ENCODE results near the gene ABHD17A. TPM values are rescaled to one million over a fixed set of nuclear protein-coding genes. Genes with fewer than 3 reads are reported as not detected.

ABHD17A gene
- total and polyA plus RNA-seq, 9 of the 15 experiments (the other 6 are each of a cell fraction or from before 2014, with no cell fraction given) = 0.04 to 135 (median 21.8) TPM; not detected in 1

DNA sequence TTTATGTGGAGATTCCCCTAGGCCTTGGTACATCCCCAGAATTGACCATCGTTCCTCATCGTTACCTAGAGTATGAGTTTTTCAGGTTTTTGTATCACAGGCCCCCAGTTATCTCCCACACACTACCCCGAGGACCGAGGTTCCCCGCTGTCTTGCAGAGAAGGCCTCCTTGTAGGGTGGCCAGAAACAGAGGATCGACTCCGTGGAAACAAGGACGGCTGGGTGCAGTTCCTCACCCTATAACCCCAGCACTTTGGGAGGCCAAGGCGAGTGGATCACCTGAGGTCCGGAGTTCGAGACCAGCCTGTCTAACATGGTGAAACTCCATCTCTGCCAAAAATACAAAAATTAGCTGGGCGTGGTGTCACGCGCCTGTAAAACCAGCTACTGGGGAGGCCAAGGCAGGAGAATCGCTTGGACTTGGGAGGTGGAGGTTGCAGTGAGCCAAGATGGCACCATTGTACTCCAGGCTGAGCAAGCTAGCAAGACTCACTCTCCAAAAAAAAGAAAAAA is 20.6 kb upstream of the ABHD17A start (continued):
- no peak for TF ChIP-seq SREBF2 (CRISPR knock-in tag; IDR thresholded peaks at IDR 0.05)
- no peak for TF ChIP-seq KLF16 (IDR thresholded peaks at IDR 0.05)
- TF ChIP-seq HLTF (IDR thresholded peaks at IDR 0.05) = no peak
- TF ChIP-seq CBX1 (IDR thresholded peaks at IDR 0.05; ENCODE audit: low read depth) = no peak
- 0 out of 2 replicates have a peak, but pooled peaks have one; percentile 50 for TF ChIP-seq ZNF561 (CRISPR knock-in tag; conservative IDR thresholded peaks at IDR 0.05)
- no peak for TF ChIP-seq EP300 (IDR thresholded peaks at IDR 0.05; ENCODE audit: low read length)
- no peak for TF ChIP-seq ZKSCAN1 (IDR thresholded peaks at IDR 0.05; ENCODE audit: low read depth, low read length)
- TF ChIP-seq MCM3 (IDR thresholded peaks at IDR 0.05) = no peak
- TF ChIP-seq NFE2 (IDR thresholded peaks at IDR 0.05; ENCODE audit: low read depth) = no peak
- TF ChIP-seq SNIP1 (IDR thresholded peaks at IDR 0.05; ENCODE audit: low read depth) = no peak
- TF ChIP-seq, protein P1, sequence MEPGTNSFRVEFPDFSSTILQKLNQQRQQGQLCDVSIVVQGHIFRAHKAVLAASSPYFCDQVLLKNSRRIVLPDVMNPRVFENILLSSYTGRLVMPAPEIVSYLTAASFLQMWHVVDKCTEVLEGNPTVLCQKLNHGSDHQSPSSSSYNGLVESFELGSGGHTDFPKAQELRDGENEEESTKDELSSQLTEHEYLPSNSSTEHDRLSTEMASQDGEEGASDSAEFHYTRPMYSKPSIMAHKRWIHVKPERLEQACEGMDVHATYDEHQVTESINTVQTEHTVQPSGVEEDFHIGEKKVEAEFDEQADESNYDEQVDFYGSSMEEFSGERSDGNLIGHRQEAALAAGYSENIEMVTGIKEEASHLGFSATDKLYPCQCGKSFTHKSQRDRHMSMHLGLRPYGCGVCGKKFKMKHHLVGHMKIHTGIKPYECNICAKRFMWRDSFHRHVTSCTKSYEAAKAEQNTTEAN (CRISPR knock-in tag; IDR thresholded peaks at IDR 0.05) = no peak
- TF ChIP-seq, protein P2, sequence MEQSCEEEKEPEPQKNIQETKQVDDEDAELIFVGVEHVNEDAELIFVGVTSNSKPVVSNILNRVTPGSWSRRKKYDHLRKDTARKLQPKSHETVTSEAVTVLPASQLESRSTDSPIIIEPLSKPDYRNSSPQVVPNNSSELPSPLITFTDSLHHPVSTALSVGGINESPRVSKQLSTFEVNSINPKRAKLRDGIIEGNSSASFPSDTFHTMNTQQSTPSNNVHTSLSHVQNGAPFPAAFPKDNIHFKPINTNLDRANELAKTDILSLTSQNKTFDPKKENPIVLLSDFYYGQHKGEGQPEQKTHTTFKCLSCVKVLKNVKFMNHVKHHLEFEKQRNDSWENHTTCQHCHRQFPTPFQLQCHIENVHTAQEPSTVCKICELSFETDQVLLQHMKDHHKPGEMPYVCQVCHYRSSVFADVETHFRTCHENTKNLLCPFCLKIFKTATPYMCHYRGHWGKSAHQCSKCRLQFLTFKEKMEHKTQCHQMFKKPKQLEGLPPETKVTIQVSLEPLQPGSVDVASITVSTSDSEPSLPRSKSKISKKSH (CRISPR knock-in tag; IDR thresholded peaks at IDR 0.05) = no peak
- TF ChIP-seq CC2D1A (IDR thresholded peaks at IDR 0.05) = no peak
- no peak for TF ChIP-seq ZC3H11A (IDR thresholded peaks at IDR 0.05; ENCODE audit: low read depth, low read length)
- no peak for TF ChIP-seq BRD9 (IDR thresholded peaks at IDR 0.05; ENCODE audit: low read depth, partially characterized antibody)
- 0 out of 2 replicates have a peak, but pooled peaks have one; percentile 6 for TF ChIP-seq MBD2 (IDR thresholded peaks at IDR 0.05; ENCODE audit: borderline replicate concordance, low read depth)
- TF ChIP-seq POLR2B (IDR thresholded peaks at IDR 0.05; ENCODE audit: low read depth, partially characterized antibody) = no peak
- TF ChIP-seq, protein P3, sequence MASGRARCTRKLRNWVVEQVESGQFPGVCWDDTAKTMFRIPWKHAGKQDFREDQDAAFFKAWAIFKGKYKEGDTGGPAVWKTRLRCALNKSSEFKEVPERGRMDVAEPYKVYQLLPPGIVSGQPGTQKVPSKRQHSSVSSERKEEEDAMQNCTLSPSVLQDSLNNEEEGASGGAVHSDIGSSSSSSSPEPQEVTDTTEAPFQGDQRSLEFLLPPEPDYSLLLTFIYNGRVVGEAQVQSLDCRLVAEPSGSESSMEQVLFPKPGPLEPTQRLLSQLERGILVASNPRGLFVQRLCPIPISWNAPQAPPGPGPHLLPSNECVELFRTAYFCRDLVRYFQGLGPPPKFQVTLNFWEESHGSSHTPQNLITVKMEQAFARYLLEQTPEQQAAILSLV (tag; IDR thresholded peaks at IDR 0.05) = no peak
- TF ChIP-seq HDAC8 (tag; IDR thresholded peaks at IDR 0.05) = no peak
- no peak for TF ChIP-seq RERE (CRISPR knock-in tag; IDR thresholded peaks at IDR 0.05; ENCODE audit: borderline replicate concordance)
- TF ChIP-seq THRB (CRISPR knock-in tag; conservative IDR thresholded peaks at IDR 0.05) = peak; percentile 75; the same call in 1 of the 2 replicates

All from K562 (cell line).